Activated naive CD4-positive, alpha-beta T cell treated with anti-CD3 and anti-CD28 coated beads, Interleukin-2, amount 10 ng/mL, durations not matched to agents 7 days and 5 days (primary cell): ENCODE data around the gene ACSS1.

Experiments used
- CTCF ChIA-PET: fragments of 350-600 bp; sonication (Branson Sonifier 250); formaldehyde crosslinking; loops from one replicate; lab custom pipeline; 2021; ENCODE audit warnings: antibody characterized with exemption; lab: Charles Lee
- DNase-seq: peaks from one replicate; pipeline ENCODE4 v3.0.0-alpha.2; 2020
- H3K27ac Mint-ChIP-seq: one replicate; pipeline ENCODE4 v1.8.0; 2021; ENCODE audit warnings: mild to moderate bottlenecking, moderate library complexity, mixed read lengths
- H3K27me3 Mint-ChIP-seq: one replicate; pipeline ENCODE4 v1.8.0; 2021; ENCODE audit warnings: mild to moderate bottlenecking, mixed read lengths
- H3K36me3 Mint-ChIP-seq: one replicate; pipeline ENCODE4 v1.8.0; 2021; ENCODE audit warnings: mixed read lengths
- H3K4me1 Mint-ChIP-seq: one replicate; pipeline ENCODE4 v1.8.0; 2021; ENCODE audit warnings: mixed read lengths
- H3K4me3 Mint-ChIP-seq: one replicate; pipeline ENCODE4 v1.8.0; 2021; ENCODE audit warnings: mild to moderate bottlenecking, moderate library complexity, mixed read lengths
- H3K9me3 Mint-ChIP-seq: one replicate; pipeline ENCODE4 v1.8.0; 2021; ENCODE audit warnings: mixed read lengths

Gene ACSS1

DNA sequence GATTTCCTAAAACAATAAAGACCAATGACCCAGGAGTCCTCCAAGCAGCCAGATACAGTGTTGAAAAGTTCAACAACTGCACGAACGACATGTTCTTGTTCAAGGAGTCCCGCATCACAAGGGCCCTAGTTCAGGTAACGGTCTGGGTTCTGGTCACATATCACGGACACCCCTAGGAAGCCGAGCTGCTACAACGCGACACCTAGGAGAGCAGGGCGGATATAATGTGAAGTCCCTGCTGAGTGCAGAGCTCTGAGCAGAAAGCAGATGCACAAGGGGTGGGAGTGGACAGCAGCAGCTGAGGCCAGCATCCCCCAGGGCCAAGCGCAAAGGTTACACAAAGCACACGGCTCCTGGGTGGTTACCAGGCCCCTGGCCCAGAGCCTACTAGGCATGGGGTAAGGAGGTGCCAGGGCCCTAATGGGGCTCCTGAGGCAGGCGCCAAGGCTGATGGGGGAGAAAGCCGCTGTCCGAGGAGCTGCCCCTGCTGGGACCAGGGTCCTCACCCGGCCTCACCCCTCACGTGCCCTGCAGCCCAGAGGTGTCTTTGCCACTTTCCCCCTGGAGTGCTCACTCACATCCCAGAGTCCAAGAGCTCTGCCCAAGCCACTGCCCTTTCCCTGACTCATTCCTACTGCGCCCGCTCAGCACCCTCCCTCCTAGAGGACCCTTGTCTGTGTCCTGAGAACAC lies 100.5 kb downstream of the ACSS1 start:
- Mint-ChIP-seq H3K36me3 (peaks cover 49% of the 10 kb centered on the region), H3K4me1 (peaks cover 38% of the 10 kb centered on the region), H3K27ac (no peak overlapping the region), H3K4me3 (no peak overlapping the region), H3K9me3 (no peaks in the 10 kb centered on the region), H3K27me3 (no peaks in the 10 kb centered on the region)
- no peak for DNase-seq
- CTCF ChIA-PET, result no interaction called here
